ENCODE measurements around the gene CHST8.

The CHST8 gene

DNA sequence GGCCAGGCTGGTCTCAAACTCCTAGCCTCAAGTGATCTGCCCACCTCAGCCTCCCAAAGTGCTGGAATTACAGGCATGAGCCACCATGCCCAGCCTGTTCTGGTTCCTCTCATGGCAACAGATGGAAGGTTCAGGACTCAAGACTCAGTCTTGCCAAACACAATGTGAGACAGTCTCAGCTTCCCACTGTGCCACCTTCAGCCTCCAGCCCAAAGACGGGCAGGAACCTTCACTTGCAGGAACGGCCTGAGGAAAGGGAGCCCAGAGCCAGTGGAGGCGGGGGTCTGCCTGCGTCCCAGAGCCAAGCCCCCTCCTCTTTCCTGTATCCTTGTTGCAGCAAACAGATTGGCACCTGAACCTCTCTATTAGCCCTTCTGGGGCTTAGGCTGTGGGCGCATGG lies 2.9 kb upstream of the CHST8 start:
- no peak for DNase-seq

DNA sequence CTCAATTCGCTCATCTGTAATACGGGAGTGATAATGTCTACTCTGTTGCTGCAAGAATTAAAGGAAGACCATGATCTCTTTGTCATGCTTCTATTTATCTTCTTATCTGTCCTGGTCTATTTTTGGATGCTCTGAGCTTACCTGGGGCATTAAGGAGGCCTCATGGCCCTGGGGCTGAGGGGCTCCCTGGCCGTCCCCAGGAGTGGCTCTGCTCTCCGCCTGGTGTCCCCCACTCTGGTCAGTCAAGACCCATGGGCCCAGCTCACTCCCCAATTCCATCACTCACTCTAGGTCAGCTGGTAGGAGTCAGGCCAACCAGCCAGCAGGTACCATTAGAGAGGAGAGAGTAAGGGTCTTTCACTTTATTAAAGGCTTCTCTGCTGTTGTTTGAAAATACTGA lies 1.1 kb upstream of the CHST8 start:
- DNase-seq: no peak

DNA sequence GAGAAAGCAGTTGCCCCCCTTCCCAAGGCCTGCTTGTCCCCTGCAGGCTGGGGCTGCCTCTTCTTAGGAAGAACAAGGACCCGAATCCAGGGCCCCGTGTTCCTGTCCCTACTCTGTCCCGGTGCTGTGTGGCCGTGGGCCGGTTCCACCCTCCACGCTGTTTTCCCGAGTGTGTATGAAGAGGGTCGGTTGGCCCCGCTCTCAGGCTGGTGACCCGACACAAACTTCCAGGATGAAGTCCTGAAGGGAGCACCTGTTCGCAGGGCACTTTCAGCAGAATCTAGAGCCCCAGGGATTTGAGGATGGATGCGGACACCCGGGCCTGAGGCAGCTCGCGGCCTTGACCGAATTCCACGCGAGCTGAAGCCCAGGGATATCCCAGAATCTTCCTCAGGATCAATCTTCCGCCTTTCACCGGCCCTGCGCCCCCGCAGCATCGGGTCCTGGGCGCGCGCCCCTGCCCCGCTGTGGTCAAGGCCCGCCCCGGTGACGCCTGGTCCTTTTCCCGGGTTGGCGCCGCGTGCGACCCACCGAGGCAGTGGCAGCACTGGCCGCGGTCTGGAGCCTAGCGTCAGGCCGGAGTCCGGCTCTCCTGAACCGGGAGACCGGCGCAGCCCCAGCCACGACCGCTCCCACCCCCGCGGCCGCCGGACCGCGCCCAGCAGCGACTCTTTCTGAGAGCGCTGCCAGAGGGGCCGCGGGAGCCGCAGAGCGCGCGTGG lies 528 bp upstream of the CHST8 start:
- no peak for DNase-seq

DNA sequence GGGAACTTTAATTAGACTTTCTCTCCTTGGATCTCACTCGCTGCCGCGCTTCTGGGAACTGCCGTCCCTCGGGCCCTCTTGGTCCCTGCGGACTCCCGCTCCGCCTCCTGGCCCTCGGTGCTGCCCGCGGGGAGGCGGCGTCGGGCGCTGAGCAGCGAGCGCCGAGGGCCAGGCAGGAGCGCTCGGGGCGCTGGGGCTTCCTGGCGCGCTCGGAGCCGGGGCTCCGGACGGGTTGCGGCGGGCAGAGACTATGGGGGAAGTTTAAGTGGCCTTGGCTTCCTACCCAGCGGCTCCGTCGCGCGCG lies 704 bp downstream of the CHST8 start:
- no peak for DNase-seq

DNA sequence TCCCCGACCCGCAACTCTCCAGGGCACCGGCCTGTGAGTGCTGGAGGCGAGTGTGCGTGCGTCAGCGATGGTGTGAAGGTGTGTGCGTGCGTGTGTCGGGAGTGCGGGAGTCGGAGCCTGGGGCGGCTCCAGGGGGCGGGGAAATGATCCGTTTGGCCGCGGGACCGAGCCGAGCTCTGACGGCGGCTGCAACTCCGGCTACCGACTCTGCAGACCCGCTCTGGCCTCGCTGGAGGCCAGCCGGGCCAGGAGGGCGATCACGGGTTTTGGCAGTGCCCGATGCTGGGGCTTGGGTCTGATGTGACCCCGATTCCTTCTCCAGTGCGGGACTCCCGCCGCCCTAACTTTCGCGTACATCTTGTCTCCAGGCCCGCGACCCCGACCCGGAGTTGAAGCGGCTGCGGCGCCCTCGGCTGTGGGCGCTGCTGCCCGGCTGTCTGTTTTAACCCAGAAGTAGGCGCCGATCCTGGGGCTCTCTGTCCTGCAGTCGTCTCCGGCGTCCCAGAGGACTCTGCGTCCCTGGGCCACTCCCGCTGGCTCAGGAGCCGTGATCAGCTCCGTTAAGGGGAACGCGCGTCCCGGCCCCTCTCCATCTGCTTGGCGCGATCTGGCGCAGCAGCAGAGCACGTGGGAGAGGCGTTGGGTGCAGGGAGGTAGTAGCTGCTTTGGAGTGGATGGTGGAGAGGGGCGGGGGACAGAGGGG lies 1.2 kb downstream of the CHST8 start:
- no peak for DNase-seq

DNA sequence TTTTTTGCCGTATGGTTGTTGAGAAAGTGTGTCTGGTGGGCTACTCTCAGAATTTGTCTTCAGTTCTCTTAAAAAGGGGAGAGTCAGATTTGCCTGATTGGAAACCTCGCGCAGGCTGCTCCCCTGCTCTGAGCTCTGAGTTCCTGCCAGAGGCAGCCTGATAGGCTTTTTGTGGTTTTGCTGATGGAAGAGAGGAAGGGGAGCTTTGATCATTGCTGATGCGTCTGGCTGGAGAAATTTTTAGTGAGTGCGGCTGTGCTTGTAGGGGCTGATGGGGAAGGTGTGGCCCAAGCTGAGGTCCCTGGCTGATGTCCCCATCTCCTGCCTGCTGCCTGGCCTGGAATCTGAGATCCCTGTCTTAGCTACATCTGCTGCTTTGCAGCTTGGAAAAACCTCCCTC lies 2.8 kb downstream of the CHST8 start:
- no peak for DNase-seq

DNA sequence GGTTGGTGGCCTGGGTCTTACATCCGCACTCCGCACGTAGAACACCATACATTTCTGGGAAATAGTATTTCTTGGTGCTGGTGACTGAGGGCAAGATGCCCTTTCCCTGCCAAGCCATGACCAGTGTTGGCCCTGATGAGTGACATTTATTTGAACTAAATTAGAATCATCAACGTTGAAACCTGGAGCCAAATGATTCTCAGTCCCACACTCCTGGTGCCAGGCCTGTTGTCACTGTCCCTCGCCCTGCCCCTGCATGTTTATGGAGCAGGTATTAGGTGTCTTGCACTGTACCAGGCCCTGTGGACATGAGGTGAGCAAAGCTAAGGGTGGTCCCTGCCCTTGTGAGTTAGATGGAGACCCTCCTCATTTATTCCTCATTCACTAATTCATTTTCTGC lies 5.8 kb downstream of the CHST8 start:
- DNase-seq: no peak

DNA sequence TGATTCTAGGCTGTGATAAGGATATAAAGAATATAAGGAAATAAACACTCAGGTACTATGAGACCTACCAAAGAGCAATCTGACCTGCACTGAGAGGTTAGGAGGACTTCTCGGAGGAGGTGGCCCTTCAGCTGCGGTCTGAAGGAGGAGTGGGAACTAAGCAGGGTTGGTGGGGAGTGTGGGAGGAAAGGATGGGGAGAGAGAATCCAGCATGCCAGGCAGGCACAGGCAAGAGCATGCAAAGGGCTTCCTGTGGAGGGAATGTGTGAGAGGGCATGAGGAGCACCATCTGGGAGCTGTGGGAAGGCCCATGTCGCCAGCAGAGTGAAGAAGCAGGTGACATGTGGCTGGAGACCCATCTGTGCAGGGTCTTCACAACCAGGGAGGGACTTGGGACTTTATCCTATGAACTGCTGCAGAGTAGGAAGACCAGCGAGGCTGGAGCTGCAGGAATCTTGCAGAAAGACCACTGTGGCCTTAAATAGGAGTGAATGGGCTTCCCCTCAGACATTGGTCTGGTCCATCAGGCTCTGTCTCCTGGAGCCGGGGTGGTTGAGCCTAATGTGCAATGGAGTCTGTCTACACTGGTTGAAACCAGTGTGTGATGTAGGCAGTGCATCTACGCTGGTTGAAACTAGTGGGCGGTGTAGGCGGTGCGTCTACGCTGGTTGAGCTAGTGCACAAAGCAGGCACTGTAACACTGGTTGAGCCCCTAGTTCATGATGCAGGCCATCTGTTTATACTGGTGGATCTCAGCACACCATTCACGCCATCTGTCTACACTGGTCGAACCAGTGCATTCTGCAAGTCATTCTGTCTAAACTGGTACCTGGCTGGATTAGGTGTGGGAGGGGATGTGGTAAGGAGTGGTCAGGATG lies 6.4 kb downstream of the CHST8 start:
- no peak for DNase-seq

DNA sequence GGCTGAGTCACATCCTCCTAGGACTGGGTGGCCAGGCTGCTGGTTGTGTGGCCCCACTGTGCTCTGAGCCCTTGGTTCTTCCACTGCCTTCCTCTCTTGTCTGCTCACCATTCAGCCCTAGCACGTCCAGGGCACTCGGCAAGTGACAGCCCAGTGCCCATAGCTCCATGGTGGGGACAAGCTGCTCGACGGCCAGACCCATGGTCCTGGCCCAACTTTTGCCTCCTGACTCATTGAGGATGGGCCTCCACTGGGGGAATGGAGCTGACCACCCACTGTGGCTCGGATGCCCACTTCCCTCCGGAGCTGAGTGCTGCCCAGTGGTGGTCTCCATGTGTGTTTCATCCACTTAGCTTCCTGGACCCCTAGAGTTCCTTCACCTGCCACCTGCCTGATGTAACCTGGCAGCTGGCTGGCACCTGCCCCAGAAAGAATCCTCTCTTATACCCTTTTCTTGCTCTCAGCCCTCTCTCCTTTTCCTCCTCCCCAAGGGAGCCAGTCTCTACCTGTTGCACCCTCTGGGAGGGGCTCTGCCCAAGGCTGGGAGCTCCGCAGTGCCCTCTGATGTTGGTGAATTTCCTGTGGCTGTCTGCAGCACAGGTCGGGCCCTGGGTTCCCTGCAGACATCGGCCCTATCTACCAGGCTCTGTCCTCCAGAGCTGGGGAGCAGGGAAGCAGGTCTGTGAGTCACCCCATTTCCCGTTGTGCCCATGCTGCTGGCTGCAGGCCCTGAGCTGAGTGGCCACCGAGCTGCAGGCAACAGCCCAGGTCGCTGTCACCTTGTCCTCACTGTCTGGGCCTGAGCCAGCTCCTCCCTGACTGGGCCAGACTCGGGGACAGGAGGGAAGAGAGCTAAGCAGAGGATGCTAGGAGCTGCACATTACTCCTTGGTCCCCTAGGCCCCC lies 7.4 kb downstream of the CHST8 start:
- no peak for DNase-seq

DNA sequence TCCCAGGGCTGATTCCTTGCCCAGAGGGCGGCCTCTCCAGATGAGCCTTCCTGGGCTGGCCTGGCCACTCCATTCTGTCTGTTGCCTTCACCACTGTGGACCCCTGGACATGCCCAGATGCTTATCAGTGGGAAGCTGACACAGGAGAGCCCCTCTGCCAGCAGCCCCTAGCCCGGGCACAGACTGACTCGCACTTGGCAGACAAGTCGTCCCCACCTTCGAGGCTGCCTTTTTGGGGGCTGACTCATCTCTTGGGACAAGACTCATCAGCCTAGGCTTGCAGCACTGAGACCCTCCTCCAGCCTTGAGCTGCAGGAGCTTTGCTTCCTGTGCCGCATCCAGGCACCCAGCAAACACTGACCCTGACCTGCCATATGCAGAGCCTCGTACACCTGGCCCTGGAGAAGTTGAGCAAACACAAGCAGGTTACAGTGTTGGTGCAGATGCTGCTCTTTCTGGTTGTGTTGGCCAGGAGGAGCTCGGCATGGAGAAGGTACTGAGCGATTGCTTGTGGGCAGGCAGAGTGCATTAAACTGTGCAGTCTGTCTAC lies 8.1 kb downstream of the CHST8 start:
- DNase-seq: no peak

DNA sequence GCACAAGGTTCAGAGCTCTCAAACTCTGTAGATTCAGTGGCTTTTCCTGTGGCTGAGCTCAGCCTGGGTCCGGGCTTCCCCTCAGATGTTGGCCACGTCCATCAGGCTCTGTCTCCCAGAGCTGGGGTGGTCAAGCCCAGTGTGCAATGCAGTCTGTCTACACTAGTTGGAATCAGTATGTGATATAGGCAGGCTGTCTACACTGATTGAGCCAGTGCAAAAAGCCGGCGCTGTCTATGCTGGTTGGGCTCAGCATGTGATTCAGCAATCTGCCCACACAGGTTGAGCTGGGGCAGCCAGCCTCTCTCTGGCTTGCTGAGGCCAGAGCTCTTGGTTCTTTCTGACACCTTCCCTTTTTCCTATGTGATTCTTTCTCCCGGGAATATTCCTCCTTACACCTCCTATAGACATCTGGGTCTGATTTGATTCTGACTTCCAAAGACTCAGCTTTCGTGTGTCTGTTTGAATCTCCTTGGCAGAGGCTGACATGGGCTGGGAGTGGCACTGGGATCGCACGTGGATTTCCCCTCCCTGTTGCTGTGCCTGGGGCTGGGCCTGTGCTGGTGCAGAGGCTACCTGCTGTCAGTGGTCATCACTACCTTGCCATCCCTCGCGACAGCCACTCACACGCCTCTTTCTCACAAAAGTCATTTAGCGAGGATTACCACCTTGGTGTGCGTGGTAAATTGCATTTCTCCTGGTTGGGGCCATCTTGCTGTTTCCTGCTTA lies 9.3 kb downstream of the CHST8 start:
- no peak for DNase-seq

DNA sequence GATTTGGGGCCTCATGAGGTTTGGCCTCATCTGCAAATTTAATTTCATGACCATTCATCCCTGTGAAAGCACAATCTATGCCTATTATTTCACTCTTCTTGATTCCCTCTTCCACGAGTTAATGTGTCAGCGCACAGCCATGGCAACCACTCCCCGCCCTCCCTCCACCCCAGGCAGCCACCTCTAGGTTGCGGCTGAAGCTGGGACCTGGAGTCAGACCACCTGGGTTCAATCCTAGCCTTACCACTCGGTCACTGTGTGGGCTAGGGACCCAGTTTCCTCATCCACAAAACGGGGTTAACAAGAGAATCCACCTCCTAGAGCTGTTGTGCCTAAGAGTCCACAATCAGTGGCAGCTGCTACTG lies 9.8 kb downstream of the CHST8 start:
- DNase-seq: no peak

DNA sequence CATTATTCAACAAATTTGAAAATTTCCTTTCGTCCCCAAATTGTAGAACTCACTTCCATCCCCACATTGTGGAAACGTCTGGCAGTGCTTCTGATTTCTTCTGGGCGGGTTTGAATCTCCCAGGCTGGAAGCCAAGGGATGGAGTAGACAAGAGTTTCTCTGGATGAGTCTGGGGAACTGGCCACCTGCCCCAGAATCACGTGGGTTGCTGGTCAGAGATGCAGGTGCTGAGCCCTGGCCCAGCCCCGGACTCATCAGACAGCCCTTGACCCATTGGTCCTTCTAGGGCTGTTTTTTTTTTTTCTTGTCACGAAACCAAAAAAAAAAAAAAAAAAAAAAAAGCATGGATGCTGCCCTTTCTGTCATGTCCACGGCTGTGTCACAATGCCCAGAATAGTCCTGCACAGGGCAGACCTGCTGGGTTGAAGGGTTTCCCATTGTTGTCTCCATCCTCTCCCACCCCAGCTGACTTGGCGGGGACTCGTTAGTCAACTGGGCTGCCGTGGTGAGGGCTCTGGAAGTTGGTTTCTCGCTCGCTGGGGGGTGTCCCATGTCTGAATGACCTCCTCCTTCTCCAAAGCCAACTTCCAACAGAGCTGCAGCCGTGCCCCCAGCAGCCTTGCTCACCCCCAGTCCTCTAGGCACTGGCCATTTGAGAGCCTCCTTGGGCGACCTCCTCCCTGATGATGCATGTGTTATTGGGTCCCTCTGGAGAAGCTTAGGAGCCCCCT lies 12.8 kb downstream of the CHST8 start:
- no peak for DNase-seq

DNA sequence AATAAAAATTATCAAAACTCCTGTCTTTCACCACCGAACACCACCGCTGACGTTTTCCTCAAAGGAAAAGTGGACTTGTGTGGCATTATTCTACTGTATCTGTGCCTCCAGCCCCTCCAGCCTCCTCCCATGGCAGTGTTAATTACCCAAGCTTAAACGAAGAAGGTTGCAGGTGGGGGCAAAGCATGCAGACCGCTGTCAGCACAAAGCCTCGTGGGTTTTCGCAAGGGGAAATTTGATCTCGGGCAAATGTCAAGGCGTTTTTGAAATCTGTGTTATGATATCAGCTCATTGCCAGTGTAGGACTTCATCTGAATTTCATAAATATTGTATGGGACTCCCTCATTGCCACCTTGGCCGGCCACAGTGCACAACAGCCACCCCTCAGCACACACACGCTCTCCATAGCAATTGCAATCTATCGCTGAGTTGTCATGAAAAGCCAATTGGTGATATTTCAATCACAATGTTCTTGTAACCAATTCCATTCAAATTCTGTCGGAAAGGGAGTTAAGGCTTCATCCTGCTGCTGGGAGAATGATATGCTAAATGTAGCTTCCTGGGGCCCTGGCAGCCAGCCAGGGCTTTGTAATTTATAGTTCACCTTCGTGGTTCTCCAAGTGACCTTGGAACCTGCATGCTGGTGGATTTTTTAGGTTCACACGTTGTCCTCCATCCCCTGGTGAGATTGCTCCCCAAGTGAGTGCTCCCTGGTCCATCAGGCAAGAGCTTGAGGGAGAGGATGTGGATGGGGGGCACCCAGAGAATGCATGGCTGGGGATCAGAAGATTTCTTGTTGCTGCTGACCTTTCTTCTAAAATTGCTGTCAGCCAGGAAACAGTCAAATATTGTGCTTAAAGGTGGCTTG lies 16.6 kb downstream of the CHST8 start:
- no peak for DNase-seq

DNA sequence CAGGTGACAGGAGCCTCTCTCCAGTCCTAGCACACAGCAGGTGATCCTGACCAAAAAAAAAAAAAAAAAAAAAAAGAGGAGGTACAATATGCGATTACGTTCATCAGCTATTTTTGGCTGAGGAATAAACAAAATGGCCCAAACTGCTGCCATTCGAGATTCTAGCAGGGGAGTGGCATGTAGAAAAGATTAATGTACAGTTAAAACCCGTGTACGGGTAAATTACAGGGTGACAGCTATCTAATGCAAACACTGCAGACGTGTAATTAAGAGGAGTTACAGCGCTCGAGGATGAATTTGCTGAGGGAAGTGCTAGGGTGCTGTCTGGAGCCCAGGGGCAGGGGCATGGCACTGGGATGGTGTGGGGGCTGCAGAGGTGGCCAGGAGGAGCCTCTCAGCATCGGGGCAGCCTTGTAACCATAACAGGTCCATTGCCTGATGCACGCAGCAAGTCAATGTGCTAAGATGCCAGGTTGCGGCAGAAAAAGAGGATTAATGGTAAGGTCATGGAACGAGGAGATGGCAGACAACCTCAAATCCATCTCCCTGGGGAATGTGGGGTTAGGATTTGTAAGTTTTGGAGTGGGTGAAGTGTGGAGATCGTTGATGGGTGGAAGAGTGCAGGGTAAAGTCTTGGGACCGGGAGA lies 17.4 kb downstream of the CHST8 start:
- no peak for DNase-seq

DNA sequence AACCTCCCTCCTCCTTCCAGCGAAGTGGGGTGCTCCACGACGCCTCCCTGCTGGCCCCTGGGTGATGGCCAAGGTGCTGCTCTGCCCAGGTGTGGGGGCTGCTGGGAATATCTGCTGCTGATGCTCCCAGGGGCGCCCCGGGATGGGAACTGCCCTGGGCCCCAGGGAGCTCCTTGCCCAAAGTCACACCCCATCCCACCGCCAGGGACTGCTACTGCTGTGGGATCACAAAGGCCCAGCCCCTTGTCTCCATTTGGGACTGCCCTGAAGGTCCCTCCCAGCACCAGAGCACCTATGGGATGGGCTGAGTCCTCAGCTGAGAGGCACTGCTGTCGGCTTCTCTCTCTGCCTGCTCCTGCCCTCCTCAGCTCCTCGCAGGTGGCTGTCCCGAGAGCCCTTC lies 19.0 kb downstream of the CHST8 start:
- DNase-seq: no peak

DNA sequence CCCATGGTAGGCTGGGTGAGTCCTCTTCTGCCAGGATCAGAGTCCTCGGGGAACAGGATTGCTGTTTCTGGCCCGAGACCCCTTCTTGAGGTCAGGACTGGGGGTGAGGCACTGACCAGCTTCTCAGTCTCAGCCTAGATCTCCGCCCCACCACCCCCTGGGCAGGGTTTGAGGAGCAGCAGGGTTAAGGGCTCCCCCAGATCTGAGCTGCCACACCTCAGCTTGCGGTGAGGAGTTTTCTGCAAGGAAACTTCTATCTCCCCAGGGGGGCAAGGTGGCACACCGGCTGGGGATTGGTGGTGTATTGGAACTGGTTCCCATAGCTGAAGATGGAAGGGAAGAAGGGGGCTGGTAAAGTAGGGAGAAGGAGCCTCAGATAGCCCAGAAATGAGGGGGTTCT lies 19.5 kb downstream of the CHST8 start:
- no peak for DNase-seq

DNA sequence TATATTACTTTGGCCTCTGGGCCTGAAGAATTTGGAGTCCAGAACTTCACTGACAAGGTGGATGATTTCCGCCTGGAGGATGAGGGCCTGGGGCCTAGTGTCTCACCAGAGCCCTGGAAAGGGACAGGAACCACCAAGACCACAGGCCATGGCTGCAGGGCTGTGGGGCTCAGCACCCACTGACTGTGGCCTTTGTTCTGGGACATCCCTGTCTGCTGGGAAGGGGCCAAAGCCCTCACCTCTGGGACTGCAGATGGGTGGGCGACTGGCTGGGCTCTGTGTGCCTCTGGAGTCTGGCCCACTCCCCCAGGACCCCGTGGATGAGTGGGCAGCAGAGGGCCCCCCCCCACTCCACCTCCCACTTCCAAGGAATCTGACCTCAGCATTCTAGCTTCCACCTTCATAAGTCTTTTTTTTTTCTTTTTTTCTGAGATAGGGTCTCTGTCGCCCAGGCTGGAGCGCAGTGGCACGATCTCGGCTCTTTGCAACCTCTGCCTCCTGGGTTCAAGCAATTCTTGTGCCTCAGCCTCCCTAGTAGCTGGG lies 20.3 kb downstream of the CHST8 start:
- no peak for DNase-seq

DNA sequence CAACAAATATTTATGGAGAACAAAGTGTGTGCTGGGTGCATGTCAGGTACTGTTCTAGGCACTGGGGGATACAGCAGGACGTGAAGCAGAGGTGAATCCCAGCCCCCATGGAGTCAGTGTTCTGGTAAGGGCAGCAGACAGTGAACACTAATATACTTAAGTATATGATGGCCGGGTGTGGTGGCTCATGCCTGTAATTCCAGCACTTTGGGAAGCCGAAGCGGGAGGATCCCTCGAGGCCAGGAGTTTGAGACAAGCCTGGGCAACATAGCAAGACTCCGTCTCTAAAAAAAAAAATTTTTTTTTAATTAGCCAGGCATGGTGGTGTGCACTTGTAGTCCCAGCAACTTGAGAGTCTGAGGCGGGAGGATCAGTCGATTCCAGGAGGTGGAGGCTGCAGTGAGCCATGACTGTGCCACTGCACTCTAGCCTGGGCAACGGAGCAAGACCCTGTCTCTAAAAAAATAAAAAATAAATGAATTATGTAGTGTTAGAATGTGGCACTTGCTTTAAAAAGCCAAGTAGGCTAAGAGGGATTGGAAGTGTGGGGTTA lies 22.6 kb downstream of the CHST8 start:
- DNase-seq: no peak

Measured in NCI-H187 (cell line).